ENCODE measurements around the gene PTCD1.
"Not testable (repeated sequence)": the region's sequence is repeated elsewhere in the genome, so short reads cannot be mapped to it uniquely, and the experiment has no call there.

PTCD1 gene

GRCh38 chr7:99383203-99383602, 55.4 kb downstream of the PTCD1 start:
- DNase-seq, result no peak
- no peak overlapping the region for H3K18ac ChIP-seq (ENCODE audit: low read length)
- no peak overlapping the region for H4K5ac ChIP-seq (ENCODE audit: low read length)
- peaks cover 2% of the 10 kb centered on the region for H3K36me3 ChIP-seq (ENCODE audit: control insufficient read depth, insufficient read depth, low read length)
- WGBS (ENCODE audit: extremely low coverage, insufficient coverage, low lambda C conversion rate), result no CpG with 5 or more reads among the region's 10 CpGs
- no peak overlapping the region for H3K9ac ChIP-seq (ENCODE audit: low read length)
- H3K4me1 ChIP-seq (ENCODE audit: control insufficient read depth, low read depth, low read length), result peaks cover 4% of the 10 kb centered on the region
- no peak overlapping the region for H3K56ac ChIP-seq (ENCODE audit: low read length)
- H3K27ac ChIP-seq (ENCODE audit: low read depth, low read length), result no peak overlapping the region
- H3K4me2 ChIP-seq (ENCODE audit: low read length), result no peak overlapping the region
- peaks cover 23% of the 10 kb centered on the region for H3K79me1 ChIP-seq (ENCODE audit: low read length)
- no peak overlapping the region for H2AK5ac ChIP-seq (ENCODE audit: low read length)
- no peak overlapping the region for H4K8ac ChIP-seq (ENCODE audit: low read depth, low read length)
- no peak overlapping the region for H3K4me3 ChIP-seq (ENCODE audit: low read length)
- H3K23ac ChIP-seq (ENCODE audit: low read length), result no peak overlapping the region
- no peak overlapping the region for H2BK120ac ChIP-seq (ENCODE audit: low read depth, low read length)
- H2BK15ac ChIP-seq (replicated peaks; ENCODE audit: low read depth), result no peak overlapping the region
- no peaks in the 10 kb centered on the region for H3K27me3 ChIP-seq (ENCODE audit: insufficient read depth, low read length, poor library complexity)
- no peak overlapping the region for H2BK5ac ChIP-seq (ENCODE audit: low read length)
- H3K4ac ChIP-seq (ENCODE audit: low read depth, low read length), result no peak overlapping the region
- H3K79me2 ChIP-seq (ENCODE audit: control insufficient read depth, insufficient read depth, low read length), result peaks cover 11% of the 10 kb centered on the region

GRCh38 chr7:99381664-99382075, 56.9 kb downstream of the PTCD1 start:
- no peak overlapping the region for H3K56ac ChIP-seq (ENCODE audit: low read length)
- no peak overlapping the region for H3K18ac ChIP-seq (ENCODE audit: low read length)
- no peak overlapping the region for H2BK15ac ChIP-seq (replicated peaks; ENCODE audit: low read depth)
- H3K4me2 ChIP-seq (ENCODE audit: low read length), result no peak overlapping the region
- H3K27ac ChIP-seq (ENCODE audit: low read depth, low read length), result no peak overlapping the region
- H3K4me1 ChIP-seq (ENCODE audit: control insufficient read depth, low read depth, low read length), result peaks cover 4% of the 10 kb centered on the region
- no peak overlapping the region for H2AK5ac ChIP-seq (ENCODE audit: low read length)
- no peak overlapping the region for H4K8ac ChIP-seq (ENCODE audit: low read depth, low read length)
- H4K5ac ChIP-seq (ENCODE audit: low read length), result no peak overlapping the region
- peaks cover 2% of the 10 kb centered on the region for H3K36me3 ChIP-seq (ENCODE audit: control insufficient read depth, insufficient read depth, low read length)
- peak overlapping the region; percentile 80 for H3K23ac ChIP-seq (ENCODE audit: low read length)
- H3K4me3 ChIP-seq (ENCODE audit: low read length), result no peak overlapping the region
- no CpG with 5 or more reads among the region's 7 CpGs for WGBS (ENCODE audit: extremely low coverage, insufficient coverage, low lambda C conversion rate)
- H3K4ac ChIP-seq (ENCODE audit: low read depth, low read length), result no peak overlapping the region
- H3K79me2 ChIP-seq (ENCODE audit: control insufficient read depth, insufficient read depth, low read length), result peaks cover 11% of the 10 kb centered on the region
- no peaks in the 10 kb centered on the region for H3K27me3 ChIP-seq (ENCODE audit: insufficient read depth, low read length, poor library complexity)
- no peak overlapping the region for H2BK5ac ChIP-seq (ENCODE audit: low read length)
- no peak overlapping the region for H2BK120ac ChIP-seq (ENCODE audit: low read depth, low read length)
- peaks cover 23% of the 10 kb centered on the region for H3K79me1 ChIP-seq (ENCODE audit: low read length)
- no peak overlapping the region for H3K9ac ChIP-seq (ENCODE audit: low read length)
- no peak for DNase-seq

GRCh38 chr7:99380823-99381663, 57.6 kb downstream of the PTCD1 start:
- DNase-seq, result no peak
- no peak overlapping the region for H3K4me3 ChIP-seq (ENCODE audit: low read length)
- no peaks in the 10 kb centered on the region for H3K27me3 ChIP-seq (ENCODE audit: insufficient read depth, low read length, poor library complexity)
- H3K4me2 ChIP-seq (ENCODE audit: low read length), result no peak overlapping the region
- H2BK5ac ChIP-seq (ENCODE audit: low read length), result no peak overlapping the region
- H3K79me1 ChIP-seq (ENCODE audit: low read length), result peaks cover 25% of the 10 kb centered on the region
- peaks cover 13% of the 10 kb centered on the region for H3K79me2 ChIP-seq (ENCODE audit: control insufficient read depth, insufficient read depth, low read length)
- no peak overlapping the region for H3K18ac ChIP-seq (ENCODE audit: low read length)
- H3K9ac ChIP-seq (ENCODE audit: low read length), result no peak overlapping the region
- no peak overlapping the region for H2BK15ac ChIP-seq (replicated peaks; ENCODE audit: low read depth)
- H2AK5ac ChIP-seq (ENCODE audit: low read length), result no peak overlapping the region
- H4K8ac ChIP-seq (ENCODE audit: low read depth, low read length), result no peak overlapping the region
- no peak overlapping the region for H2BK120ac ChIP-seq (ENCODE audit: low read depth, low read length)
- no peak overlapping the region for H3K27ac ChIP-seq (ENCODE audit: low read depth, low read length)
- peaks cover 4% of the 10 kb centered on the region for H3K4me1 ChIP-seq (ENCODE audit: control insufficient read depth, low read depth, low read length)
- H3K56ac ChIP-seq (ENCODE audit: low read length), result peak overlapping the region; percentile 3
- peaks cover 2% of the 10 kb centered on the region for H3K36me3 ChIP-seq (ENCODE audit: control insufficient read depth, insufficient read depth, low read length)
- no CpG with 5 or more reads among the region's 16 CpGs for WGBS (ENCODE audit: extremely low coverage, insufficient coverage, low lambda C conversion rate)
- H4K5ac ChIP-seq (ENCODE audit: low read length), result no peak overlapping the region
- H3K23ac ChIP-seq (ENCODE audit: low read length), result no peak overlapping the region
- H3K4ac ChIP-seq (ENCODE audit: low read depth, low read length), result no peak overlapping the region

- Histone ChIP-seq H3K4me3 (ENCODE audit: low read length) (no peak overlapping the region), H4K8ac (ENCODE audit: low read depth, low read length) (no peak overlapping the region), H3K79me2 (ENCODE audit: control insufficient read depth, insufficient read depth, low read length) (peaks cover 13% of the 10 kb centered on the region), H4K5ac (ENCODE audit: low read length) (no peak overlapping the region), H3K9ac (ENCODE audit: low read length) (no peak overlapping the region), H3K18ac (ENCODE audit: low read length) (no peak overlapping the region), H3K4ac (ENCODE audit: low read depth, low read length) (no peak overlapping the region), H2BK120ac (ENCODE audit: low read depth, low read length) (no peak overlapping the region), H3K23ac (ENCODE audit: low read length) (no peak overlapping the region), H3K36me3 (ENCODE audit: control insufficient read depth, insufficient read depth, low read length) (peaks cover 2% of the 10 kb centered on the region), H3K4me1 (ENCODE audit: control insufficient read depth, low read depth, low read length) (peaks cover 4% of the 10 kb centered on the region), H2BK5ac (ENCODE audit: low read length) (no peak overlapping the region), H3K56ac (ENCODE audit: low read length) (peak overlapping the region; percentile 64), H3K27ac (ENCODE audit: low read depth, low read length) (no peak overlapping the region), H3K27me3 (ENCODE audit: insufficient read depth, low read length, poor library complexity) (no peaks in the 10 kb centered on the region), H2BK15ac (replicated peaks; ENCODE audit: low read depth) (no peak overlapping the region), H3K4me2 (ENCODE audit: low read length) (no peak overlapping the region), H2AK5ac (ENCODE audit: low read length) (no peak overlapping the region), H3K79me1 (ENCODE audit: low read length) (peaks cover 26% of the 10 kb centered on the region)
- peak; percentile 59 for DNase-seq
- no CpG with 5 or more reads among the region's 12 CpGs for WGBS (ENCODE audit: extremely low coverage, insufficient coverage, low lambda C conversion rate)
These were observed 58.4 kb downstream of the PTCD1 start for GRCh38 chr7:99380032-99380822.

GRCh38 chr7:99379693-99380031, 58.9 kb downstream of the PTCD1 start:
- H3K36me3 ChIP-seq (ENCODE audit: control insufficient read depth, insufficient read depth, low read length); H3K4me1 ChIP-seq (ENCODE audit: control insufficient read depth, low read depth, low read length); H3K4me3 ChIP-seq (ENCODE audit: low read length); H2AK5ac ChIP-seq (ENCODE audit: low read length); H3K4me2 ChIP-seq (ENCODE audit: low read length); H2BK120ac ChIP-seq (ENCODE audit: low read depth, low read length); H2BK5ac ChIP-seq (ENCODE audit: low read length); H3K23ac ChIP-seq (ENCODE audit: low read length); H3K18ac ChIP-seq (ENCODE audit: low read length); H3K27me3 ChIP-seq (ENCODE audit: insufficient read depth, low read length, poor library complexity); H3K4ac ChIP-seq (ENCODE audit: low read depth, low read length); DNase-seq; H2BK15ac ChIP-seq (replicated peaks; ENCODE audit: low read depth); H4K5ac ChIP-seq (ENCODE audit: low read length); H4K8ac ChIP-seq (ENCODE audit: low read depth, low read length): not testable (repeated sequence)
- Histone ChIP-seq H3K79me2 (ENCODE audit: control insufficient read depth, insufficient read depth, low read length) (peaks cover 13% of the 10 kb centered on the region), H3K79me1 (ENCODE audit: low read length) (peaks cover 26% of the 10 kb centered on the region), H3K56ac (ENCODE audit: low read length) (peak overlapping the region; percentile 64), H3K27ac (ENCODE audit: low read depth, low read length) (peak overlapping the region; percentile 46), H3K9ac (ENCODE audit: low read length) (peak overlapping the region; percentile 49)
- WGBS (ENCODE audit: extremely low coverage, insufficient coverage, low lambda C conversion rate), result no CpG with 5 or more reads among the region's 7 CpGs

Data from mesendoderm (in vitro differentiated cells).